GM12873 (cell line): Measurements from ENCODE around the gene HOMER3.

Source experiments
- TF ChIP-seq, protein P1 (sequence below): IDR thresholded peaks from 2 replicates; pipeline ENCODE4 v1.5.1; 2012; ENCODE audit warnings: low read depth, mild to moderate bottlenecking, moderate library complexity, low read length, control low read depth; ENCODE audit not compliant: insufficient read depth; ENCODE audit errors: missing control alignments

HOMER3 gene

DNA sequence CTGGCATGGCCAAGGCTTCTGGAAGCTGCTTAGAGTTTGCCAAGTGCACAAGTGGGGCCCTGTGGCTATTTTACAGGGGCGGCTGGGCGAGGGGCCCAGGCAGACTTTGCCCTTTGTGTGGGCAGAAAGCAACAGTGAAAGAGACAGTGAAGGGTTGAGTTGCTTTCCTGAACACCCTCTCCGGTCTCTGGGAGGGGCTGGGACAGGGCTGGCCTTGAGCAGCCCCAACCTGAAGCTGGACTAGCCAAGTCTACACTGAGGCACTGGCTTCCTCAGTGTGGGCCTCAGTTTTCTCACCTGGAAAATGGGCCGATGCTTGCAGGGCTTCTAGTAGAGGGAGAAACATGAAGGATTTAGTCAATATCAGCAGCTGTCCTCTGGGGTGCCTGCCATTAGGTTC lies 2.4 kb upstream of the HOMER3 start:
- TF ChIP-seq, protein P1, sequence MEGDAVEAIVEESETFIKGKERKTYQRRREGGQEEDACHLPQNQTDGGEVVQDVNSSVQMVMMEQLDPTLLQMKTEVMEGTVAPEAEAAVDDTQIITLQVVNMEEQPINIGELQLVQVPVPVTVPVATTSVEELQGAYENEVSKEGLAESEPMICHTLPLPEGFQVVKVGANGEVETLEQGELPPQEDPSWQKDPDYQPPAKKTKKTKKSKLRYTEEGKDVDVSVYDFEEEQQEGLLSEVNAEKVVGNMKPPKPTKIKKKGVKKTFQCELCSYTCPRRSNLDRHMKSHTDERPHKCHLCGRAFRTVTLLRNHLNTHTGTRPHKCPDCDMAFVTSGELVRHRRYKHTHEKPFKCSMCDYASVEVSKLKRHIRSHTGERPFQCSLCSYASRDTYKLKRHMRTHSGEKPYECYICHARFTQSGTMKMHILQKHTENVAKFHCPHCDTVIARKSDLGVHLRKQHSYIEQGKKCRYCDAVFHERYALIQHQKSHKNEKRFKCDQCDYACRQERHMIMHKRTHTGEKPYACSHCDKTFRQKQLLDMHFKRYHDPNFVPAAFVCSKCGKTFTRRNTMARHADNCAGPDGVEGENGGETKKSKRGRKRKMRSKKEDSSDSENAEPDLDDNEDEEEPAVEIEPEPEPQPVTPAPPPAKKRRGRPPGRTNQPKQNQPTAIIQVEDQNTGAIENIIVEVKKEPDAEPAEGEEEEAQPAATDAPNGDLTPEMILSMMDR = no peak

DNA sequence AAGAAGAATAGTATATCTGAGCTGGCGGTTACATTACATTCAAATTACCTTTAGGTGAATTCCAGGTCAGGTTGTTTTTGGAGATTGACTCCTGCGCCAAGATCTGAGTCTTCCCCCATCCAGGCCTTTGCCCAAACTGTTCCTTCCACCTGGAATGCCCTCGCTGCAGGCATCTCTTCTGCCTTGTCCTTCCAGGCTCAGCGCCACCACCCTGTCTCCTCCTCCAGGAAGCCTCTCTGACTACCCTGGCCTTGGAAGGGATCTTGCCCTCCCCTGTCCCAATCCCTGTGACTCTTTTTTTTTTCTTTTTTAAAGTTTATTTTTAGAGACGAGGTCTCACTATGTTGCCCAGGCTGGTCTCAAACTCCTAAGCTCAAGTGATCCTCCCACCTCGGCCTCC lies 1.7 kb upstream of the HOMER3 start:
- TF ChIP-seq, protein P1 = no peak

DNA sequence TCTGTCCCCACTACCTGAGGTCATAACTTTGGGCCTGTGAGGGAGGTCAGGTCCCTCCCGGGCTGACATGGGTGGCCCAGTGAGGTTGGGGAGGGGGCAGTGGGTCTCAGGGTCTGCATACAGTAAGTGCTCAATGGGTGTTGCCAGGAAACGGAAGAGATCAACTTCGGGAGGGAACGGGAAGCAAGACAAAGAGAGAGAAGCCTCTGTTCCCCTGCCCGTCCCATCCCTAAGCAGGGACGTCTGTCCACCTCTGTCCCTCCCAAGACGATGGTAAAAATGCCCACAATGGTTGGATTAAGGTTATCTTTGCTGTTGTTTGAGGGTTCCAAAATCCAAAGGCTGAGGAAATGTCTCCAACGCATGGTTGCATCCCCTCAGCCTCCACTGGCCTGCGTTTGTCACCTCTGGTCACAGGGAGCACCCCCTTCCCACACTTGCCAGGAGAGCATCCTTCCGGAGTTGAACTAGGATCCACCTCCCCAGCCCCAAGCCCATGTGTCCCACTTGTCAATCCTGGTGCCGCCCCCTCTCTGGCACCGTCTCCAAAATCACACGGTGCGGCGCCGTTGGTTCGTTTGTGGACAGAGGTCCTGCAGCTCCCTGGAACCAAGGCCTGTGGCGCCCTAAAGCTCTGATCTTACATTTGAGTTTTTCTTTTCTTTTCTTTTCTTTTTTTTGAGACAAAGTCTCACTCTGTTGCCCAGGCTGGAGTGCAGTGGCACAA lies 774 bp upstream of the HOMER3 start:
- TF ChIP-seq, protein P1 = no peak

DNA sequence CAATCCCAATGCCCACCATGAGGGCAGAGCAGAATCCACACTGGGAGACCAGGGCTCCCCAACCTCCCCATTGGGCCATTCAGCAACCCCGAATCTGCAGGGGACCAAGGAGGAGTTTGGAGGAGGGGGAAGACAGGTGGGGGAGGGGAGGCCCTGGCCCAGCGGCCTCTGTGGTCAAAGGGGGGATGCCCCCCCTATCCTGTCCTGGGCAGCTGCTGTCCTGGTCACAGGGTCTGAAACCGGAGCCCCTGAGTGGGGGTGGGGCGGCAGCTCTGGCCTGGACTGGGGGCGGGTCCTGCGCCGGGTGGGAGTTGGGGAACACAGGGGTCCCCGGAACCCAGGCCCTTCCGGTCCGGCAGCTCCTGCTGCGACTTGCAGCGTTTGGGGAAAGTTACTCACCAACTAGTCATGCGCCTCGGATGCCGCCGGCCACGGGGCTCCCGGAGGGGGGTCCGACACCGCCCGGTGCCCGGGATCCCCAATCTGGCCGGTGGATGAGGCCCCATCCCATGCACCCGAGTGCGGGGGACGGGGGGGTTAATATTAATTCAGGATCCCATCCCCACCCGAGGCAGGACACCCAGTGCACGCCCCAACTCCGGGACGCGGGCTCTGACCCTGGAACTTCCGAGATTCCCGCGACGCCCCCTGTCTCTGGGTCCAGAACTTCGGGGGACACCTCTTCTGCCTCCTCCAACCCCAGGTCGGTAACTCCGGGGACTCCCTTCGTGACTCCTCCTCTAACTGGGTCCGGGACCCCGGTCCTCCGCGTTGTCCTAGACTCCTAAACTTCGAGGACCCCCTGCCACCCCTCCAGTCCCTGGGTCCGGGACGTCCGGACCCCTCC lies 872 bp downstream of the HOMER3 start:
- TF ChIP-seq, protein P1 = no peak

DNA sequence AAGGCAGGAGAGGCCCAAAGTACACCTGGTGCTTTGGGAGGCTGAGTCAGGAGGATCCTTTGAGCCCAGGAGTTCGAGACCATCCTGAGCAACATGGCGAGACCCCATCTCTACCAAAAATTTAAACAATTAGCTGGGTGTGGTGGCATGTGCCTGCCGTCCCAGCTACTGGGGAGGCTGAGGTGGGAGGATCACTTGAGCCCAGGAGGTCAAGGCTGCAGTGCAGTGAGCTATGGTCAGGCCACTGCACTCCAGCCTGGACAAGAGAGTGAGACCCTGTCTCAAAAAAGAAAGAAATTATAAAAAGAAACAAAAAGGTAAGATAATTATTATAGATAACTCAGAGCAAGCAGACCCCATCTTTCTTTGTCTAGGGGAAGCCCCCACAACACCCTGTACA lies 1.9 kb downstream of the HOMER3 start:
- TF ChIP-seq, protein P1 = no peak

DNA sequence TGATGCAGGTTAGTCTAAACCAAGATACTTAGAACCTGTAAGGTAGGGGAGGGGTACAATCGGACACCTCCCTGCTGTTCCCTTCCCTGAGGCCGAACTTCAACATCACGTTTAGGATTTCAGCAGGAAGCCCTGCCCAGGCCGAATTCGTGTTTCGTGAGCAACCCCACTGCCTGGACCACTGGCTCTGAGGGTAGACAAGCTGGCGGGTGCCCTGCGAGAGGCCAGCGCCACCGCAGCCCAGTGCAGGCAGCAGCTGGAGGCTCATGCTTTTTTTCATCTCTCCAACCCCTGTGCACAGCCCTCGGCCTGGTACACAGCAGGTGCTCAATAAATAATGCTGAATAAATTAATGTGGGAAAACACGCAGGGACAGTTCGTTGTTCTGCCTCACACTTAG lies 7.7 kb downstream of the HOMER3 start:
- TF ChIP-seq, protein P1 = no peak

DNA sequence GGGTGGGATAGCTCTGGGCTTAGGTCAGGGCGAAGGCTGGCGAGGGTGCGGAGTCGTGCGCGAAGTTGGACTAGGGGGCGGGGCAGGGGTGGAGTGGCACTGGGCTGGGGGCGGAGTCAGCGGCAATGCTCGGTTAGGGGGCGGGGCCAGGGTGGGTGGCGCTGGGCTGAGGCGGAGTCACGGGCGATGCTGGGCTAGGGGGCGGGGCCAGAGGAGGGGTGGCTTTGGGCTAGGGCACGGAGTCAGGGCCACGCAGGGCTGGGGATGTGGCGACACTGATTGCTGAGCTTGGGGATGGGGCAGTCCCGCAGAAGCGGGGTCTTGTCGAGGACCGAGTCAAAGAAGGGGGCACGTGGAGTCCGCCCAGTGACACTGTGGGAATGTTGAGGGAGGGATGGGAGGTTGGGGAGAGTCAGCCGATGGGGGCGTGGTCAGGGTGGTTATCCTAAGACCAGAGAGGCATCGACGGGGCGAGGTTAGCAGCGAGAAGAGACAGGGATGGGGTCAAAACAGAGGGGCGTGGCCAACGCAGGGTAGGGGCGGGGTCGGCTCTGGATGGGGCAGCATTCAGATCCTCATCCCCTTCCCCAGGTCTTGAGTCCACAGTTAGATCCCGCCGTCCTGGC lies 8.7 kb downstream of the HOMER3 start:
- TF ChIP-seq, protein P1 = no peak
